Skin epidermis (tissue), 12 donors: ENCODE measurements around the gene TM2D1.
"Not testable (repeated sequence)": the region's sequence is repeated elsewhere in the genome, so short reads cannot be mapped to it uniquely, and the experiment has no call there.

ENCODE experiments used
- H3K27ac ChIP-seq, 21 experiments: fragments of 200-600 bp; sonication (generic) in 11 of 21; one replicate each; pipeline ENCODE4 v1.5.0; 2020; ENCODE audit warnings: mild to moderate bottlenecking in 3 of 21, inconsistent platforms in 2 of 21, moderate library complexity in 2 of 21
- H3K4me3 ChIP-seq, 7 experiments: fragments of 200-600 bp; sonication (generic) in 2 of 7; one replicate each; pipeline ENCODE4 v1.5.0; 2020; ENCODE audit warnings: inconsistent platforms in 2 of 7, mild to moderate bottlenecking in 2 of 7, moderate library complexity in 1 of 7

TM2D1 gene

DNA sequence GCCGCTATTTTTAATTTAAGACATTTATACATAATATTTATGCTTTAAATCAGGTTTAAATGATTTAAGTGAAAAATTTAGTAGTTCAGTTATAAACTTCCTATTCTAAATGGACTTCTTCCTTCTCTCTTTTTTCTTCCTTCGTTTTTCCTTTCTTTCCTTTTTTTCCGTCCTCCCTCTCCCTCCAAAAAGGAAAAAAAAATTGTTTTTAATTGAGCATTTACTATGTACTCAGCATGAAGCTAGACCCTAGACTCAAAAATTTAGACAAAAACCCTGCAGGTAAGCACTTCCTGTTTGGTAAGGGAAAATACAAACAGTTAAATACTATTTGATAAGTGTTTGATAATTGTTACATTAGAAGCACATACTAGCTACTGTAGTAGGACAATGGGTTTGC is 2.6 kb upstream of the TM2D1 start:
- H3K4me3 ChIP-seq = no peak overlapping the region
- H3K27ac ChIP-seq = no peak overlapping the region

DNA sequence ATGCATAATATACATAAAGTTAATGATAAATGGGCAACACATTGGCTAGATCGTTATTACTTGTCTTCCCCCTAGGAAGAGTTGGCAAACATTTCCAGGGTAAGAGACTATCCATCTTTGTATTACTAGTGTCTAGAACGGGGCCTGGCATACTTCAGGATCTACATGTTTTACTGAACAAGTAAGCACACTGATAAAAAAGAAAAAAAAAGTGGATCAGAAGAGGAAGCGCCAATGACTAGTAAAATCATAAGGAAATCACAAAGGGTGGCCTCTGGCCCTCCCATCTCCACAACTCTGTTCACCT is 482 bp downstream of the TM2D1 start:
- H3K27ac ChIP-seq = peak overlapping the region; percentile 62 to 98 (median 95)
- peak overlapping the region; percentile 53 to 96 (median 79) for H3K4me3 ChIP-seq

- not testable (repeated sequence) for H3K4me3 ChIP-seq
Measured at GRCh38 chr1:61718996-61719663, 5.8 kb downstream of the TM2D1 start.

DNA sequence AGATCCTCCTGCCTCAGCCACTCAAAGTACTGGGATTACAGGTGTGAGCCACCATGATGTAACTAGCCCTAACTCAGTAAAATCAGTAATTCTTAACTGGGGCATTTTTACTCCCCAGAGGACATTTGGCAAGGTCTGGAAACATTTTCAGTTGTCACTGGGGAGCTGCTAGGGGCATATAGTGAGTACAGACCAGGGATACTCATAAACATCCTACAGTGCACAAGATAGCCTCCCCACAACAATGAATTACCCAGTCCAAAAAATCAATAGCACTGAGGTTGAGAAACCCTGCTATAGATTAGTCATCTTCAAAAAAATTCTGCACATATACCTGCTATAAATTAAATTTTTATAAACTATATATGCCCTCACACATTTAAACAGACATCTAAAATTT is 13.0 kb downstream of the TM2D1 start:
- Histone ChIP-seq H3K27ac (no peak overlapping the region), H3K4me3 (no peak overlapping the region)

More at GRCh38 chr1:61718996-61719663, 5.8 kb downstream of the TM2D1 start:
- not testable (repeated sequence) for H3K27ac ChIP-seq

- not testable (repeated sequence) for H3K4me3 ChIP-seq, H3K27ac ChIP-seq
Measured at GRCh38 chr1:61711257-61711656, 13.7 kb downstream of the TM2D1 start.

GRCh38 chr1:61709908-61710289 is 15.0 kb downstream of the TM2D1 start:
- no peak overlapping the region for H3K27ac ChIP-seq
- H3K4me3 ChIP-seq = no peak overlapping the region

- H3K4me3 ChIP-seq = no peak overlapping the region
- no peak overlapping the region for H3K27ac ChIP-seq
Measured at GRCh38 chr1:61708953-61709907, 15.7 kb downstream of the TM2D1 start.

DNA sequence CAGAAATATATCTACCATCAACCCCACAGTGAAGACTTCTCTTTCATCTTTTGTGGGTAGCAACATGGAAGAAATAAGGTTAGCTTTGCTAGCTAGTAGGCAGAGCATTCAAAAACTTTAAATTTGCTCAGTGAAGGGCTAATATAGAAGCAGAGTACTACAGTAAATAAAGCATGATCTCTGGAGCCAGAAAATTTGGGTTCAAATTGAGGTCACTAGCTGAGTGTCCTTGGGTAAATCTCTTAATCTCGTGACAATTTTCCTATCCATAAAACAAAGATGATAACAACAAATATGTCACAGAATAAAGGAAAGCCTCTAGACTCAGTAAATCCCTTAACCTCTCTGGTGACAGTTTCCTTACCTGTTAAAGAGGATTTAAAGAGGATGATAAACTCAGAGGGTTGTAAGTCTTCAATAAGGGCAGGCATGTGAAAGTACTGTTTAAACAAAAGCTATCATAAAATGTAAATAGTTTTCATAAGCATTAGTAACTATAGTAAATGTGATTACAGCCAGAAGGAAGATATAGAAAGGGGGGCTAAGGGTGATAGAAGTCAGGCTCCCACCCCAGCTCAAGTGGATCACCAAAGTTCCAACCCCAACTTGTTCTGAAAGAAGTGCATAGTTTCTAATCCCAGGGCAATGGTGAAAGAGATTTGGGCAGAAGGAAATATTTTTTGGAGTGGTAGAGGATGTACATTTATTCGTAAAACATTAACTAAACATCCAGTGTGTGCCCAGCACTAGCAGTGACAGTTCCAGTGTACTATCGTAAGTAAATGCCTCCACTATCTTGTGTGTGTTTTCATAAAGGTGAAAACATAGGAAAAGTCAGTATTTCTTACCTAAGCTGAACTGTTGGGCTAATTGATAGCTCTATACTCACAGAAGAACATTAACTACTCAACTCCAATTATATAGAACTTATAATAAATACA is 24.8 kb downstream of the TM2D1 start:
- no peak overlapping the region for H3K27ac ChIP-seq
- H3K4me3 ChIP-seq = no peak overlapping the region

GRCh38 chr1:61692155-61692800 is 32.7 kb downstream of the TM2D1 start:
- no peak overlapping the region for H3K27ac ChIP-seq
- H3K4me3 ChIP-seq = no peak overlapping the region

DNA sequence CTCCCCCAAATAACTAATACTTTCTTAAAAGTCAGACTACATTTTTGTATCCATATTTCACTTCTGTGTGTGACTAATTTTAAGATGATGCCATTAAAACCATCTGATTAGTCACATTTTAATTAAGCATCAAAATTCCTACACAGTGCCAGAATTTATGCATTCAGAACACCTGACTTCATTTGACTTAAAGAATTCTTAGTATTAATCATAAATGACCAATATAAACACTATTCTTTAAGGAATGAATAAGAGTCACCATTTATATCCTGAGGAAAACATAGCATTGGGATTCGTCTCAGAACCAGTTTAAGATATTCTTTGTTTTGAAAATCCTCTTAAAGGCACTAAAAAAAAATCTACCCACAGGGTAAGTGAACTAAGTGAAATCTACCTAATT is 37.0 kb downstream of the TM2D1 start:
- no peak overlapping the region for H3K27ac ChIP-seq
- no peak overlapping the region for H3K4me3 ChIP-seq

DNA sequence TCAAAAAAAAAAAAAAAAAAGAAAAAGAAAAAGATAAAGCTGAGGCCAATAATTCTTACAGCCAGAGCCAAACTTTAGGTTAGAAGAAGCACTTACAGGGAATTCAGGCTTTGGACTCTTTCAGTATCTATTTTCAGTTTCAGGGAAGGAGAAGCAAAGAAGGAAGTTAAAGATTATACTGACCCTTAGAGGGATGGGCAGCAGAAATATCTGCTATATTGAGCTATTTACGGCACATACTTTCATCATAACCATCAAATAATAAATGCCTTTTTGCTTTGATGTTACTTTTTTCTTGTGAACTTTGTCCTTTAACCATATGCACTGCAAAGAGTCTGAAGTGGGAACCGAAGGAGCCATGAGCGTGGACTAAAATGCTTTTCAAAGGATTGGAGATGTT is 42.0 kb downstream of the TM2D1 start:
- no peak overlapping the region for H3K27ac ChIP-seq
- H3K4me3 ChIP-seq = no peak overlapping the region

DNA sequence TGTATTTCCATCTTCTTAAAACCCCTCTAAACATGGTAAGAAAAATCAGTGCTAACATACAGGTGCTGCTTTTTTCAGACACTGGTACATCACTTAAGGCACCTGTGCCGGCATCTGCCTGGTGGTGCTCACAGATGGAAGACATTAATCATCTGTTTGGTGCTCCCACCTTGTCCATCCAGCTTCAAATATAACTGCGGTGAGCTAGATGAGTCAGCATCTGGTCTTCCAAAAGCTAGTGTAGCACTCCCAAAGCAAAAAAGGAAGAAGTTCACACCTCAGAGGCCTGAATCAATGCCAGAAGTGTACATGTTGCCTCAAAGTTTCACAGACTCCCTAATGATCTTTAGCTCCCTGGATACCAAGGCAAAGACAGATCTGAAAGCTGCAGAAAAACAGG is 44.4 kb downstream of the TM2D1 start:
- no peak overlapping the region for H3K4me3 ChIP-seq
- H3K27ac ChIP-seq = no peak overlapping the region

- H3K4me3 ChIP-seq, H3K27ac ChIP-seq: not testable (repeated sequence)
Measured at GRCh38 chr1:61676881-61677280, 48.1 kb downstream of the TM2D1 start.

DNA sequence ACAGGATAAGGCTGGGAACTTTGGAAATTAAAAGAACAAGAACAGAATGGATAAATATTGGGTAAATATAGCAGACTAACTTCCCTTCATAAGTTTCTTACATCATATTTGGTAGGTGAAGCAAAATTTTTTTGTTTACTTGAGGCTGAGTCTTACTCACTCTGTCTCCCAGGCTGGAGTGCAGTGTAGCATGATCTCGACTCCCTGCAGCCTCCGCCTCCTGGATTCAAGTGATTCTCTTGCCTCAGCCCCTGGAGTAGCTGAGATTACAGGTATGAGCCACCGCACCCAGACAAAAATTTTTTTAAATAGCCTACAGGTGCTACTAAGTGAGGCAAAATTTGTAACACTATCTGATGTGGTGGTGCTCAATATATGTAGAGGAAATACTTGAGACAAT is 50.7 kb downstream of the TM2D1 start:
- Histone ChIP-seq H3K27ac (no peak overlapping the region), H3K4me3 (no peak overlapping the region)

DNA sequence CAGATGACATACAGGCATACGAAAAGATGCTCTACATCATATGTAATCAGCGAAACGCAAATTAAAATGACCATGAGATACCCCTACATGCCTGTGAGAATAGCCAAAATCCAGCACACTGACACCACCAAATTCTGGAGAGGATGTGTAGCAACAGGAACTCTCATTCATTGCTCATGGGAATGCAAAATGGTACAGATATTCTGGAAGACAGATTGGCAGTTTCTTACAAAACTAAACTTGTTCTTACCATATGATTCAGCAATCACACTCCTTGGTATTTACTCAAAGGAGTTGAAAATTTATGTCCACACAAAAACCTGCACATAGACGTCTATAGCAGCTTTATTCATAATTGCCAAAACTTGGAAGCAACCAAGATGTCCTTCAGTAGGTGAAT is 52.6 kb downstream of the TM2D1 start:
- H3K27ac ChIP-seq = no peak overlapping the region
- H3K4me3 ChIP-seq = no peak overlapping the region

- Histone ChIP-seq H3K27ac (no peak overlapping the region), H3K4me3 (no peak overlapping the region)
Measured at GRCh38 chr1:61670445-61670844, 54.5 kb downstream of the TM2D1 start.

- no peak overlapping the region for H3K27ac ChIP-seq
- no peak overlapping the region for H3K4me3 ChIP-seq
Measured at GRCh38 chr1:61670016-61670415, 54.9 kb downstream of the TM2D1 start.

DNA sequence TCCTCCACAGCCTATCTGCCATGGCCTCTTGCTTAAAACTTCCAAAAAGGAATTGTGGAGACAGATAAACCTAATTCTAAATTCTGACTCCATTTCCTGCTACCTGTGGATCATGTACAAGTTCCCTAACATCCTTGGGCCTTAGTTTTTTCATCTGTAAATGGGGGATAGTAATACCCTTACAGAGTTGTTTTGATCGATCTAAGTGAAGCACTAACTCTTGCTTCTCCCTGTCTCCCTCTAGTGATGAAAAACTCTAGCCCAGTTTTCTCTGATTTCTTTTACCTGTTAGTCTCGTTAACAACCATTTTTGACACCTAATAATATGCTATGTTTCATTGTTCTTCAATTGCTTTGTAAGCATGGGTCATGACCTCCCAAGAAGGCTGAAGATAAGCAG is 65.9 kb downstream of the TM2D1 start:
- H3K4me3 ChIP-seq = no peak overlapping the region
- H3K27ac ChIP-seq = no peak overlapping the region

DNA sequence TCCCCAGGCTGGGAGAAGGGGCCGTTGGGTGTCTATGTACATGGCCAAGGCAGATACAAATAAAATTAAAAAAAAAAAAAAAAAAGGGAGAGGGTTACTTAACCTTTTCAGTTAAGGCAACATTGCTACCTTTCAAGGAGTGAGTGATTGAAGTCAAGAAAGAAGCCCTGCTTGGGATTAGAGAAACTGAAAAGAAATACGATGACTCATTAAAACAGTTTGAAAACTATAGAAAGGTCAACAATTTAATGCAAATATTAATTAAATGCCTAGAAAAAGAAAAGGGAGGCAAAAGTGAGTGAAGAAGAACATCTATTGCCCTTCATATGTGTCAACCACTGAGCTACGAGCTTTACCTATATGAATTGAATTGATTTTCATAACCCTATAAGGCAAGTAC is 69.5 kb downstream of the TM2D1 start:
- Histone ChIP-seq H3K27ac (no peak overlapping the region), H3K4me3 (no peak overlapping the region)

GRCh38 chr1:61654067-61654466 is 70.9 kb downstream of the TM2D1 start:
- Histone ChIP-seq H3K27ac (no peak overlapping the region), H3K4me3 (no peak overlapping the region)
